Measurements from ENCODE around the gene ATP13A5. TPM values are rescaled to one million over a fixed set of nuclear protein-coding genes. Genes with fewer than 3 reads are reported as not detected.

The ATP13A5 gene, protein sequence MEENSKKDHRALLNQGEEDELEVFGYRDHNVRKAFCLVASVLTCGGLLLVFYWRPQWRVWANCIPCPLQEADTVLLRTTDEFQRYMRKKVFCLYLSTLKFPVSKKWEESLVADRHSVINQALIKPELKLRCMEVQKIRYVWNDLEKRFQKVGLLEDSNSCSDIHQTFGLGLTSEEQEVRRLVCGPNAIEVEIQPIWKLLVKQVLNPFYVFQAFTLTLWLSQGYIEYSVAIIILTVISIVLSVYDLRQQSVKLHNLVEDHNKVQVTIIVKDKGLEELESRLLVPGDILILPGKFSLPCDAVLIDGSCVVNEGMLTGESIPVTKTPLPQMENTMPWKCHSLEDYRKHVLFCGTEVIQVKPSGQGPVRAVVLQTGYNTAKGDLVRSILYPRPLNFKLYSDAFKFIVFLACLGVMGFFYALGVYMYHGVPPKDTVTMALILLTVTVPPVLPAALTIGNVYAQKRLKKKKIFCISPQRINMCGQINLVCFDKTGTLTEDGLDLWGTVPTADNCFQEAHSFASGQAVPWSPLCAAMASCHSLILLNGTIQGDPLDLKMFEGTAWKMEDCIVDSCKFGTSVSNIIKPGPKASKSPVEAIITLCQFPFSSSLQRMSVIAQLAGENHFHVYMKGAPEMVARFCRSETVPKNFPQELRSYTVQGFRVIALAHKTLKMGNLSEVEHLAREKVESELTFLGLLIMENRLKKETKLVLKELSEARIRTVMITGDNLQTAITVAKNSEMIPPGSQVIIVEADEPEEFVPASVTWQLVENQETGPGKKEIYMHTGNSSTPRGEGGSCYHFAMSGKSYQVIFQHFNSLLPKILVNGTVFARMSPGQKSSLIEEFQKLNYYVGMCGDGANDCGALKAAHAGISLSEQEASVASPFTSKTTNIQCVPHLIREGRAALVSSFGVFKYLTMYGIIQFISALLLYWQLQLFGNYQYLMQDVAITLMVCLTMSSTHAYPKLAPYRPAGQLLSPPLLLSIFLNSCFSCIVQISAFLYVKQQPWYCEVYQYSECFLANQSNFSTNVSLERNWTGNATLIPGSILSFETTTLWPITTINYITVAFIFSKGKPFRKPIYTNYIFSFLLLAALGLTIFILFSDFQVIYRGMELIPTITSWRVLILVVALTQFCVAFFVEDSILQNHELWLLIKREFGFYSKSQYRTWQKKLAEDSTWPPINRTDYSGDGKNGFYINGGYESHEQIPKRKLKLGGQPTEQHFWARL
- not detected in 2 replicates for total RNA-seq

DNA sequence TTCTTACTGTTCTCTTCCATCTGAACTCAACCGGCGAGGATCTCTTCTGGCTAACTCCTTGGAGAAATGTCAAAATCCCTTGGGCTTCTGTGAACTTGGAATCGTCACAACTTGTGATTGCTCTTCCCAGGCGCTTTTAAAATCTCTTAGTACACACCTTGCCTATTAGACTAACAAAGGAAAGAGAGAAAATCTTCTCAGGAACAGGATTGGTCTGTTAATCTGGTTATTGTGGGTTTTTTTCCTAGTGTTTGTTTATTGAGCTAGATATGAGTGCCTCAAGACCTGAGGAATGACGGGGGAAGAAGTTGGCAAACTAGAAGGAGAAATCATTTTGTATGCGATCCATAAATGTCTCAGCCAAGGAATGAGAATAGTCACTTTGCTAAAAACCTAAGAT lies at the start of gene ATP13A5:
ATP13A5 (minus strand) TSS at position 48 of the 400 bp plus-strand sequence; CDS start at position 20, 28 bp downstream.
- no peak for DNase-seq (ENCODE audit: low read depth in 2 of 2)

DNA sequence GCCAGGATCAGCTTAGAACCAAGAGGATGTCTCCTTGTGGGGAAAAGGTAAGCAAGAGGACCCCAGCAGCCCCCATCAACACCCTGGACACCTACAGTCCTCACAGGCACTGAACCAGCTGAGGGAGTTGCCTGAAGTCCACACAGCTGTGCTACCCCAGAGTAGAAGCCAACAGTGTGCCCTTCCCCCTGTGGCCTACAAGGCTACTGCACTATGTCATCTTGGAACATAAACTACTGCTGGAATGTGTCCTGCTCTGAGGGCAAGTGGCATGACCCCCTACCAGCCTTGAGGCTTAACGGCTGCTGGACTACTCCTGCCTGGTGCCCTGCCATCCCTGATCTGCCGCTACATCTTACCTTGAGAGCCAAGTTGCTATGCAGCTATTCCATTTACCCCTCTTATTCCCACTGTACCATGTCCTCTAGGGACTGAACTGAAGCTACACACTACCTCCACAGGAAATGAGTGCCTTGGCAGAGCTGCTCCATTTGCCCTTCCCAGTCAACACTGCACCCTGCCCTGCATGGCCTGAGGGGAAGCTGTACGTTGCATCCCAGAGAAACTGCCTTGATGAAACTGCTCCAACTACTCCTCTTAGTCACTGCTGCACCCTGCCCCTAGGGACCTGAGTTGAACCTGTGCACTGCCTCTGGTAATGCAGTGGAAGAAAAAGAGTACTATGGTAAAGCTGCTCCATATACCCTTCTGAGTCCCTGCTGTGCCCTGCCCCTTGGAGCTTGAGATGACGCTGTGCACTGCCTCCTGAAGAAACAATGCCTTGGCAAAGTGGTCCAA lies 40.2 kb upstream of the ATP13A5 start:
- no peak for DNase-seq (ENCODE audit: low read depth in 2 of 2)

- DNase-seq (ENCODE audit: low read depth in 2 of 2): no peak
Measured at GRCh38 chr3:193416629-193417028, 38.1 kb upstream of the ATP13A5 start.

- DNase-seq (ENCODE audit: low read depth in 2 of 2): no peak
Measured at GRCh38 chr3:193407688-193408087, 29.1 kb upstream of the ATP13A5 start.

DNA sequence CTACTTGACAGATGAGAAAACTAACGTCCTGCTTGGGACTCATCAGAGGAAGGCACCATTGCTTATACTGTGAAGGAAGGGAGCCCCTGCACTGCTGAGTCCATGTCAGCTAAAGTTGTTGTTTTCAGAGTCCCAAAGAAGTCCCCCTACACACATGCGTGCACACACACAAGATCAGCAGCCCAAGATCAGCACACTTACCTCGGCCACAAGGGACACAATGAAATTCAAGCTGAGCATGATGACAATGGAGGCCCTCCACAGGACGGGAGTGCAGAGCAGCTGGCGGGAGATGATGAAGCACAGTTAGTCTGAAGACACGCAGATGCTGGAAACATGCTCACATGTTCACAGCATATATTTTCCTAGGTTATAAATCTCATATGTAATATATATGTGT lies 28.6 kb upstream of the ATP13A5 start:
- DNase-seq (ENCODE audit: low read depth in 2 of 2): no peak

DNA sequence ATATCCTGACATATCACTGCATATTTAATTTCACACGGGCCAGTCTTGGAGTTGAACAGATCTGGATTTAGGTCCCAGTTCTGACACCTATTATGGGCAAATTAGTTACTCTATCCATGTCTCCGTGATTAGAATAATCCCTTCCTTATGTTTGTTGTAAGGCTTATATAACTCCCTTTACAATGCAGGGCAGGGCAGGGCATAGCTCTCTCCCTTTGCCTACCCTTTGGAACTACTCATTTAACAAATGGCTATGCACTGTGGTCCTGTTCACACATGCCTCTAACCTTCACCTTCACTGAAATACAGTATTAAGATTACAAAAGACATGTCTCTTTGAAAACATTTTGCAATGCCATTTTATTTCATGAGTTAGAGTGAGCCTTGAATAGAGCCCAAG lies 24.8 kb upstream of the ATP13A5 start:
- no peak for DNase-seq (ENCODE audit: low read depth in 2 of 2)

DNA sequence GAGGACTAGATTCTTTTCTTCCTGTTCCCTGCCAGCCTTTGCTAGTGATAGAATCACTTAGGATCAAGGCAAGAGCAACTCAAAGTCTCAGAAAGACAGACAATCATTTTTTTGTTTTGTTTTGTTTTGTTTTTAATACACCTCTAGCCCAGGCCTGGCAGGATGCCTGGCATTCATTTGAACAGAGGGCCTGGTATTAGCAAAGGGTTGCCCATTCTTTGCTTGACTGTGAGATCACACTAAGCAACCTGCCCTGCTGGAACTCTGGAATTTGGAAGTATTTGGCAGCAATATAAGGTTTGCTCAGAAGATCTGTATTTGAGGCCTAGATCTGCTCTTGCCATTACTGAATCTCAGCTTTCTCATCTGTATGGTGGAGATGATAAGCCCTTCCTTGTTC lies 21.8 kb upstream of the ATP13A5 start:
- DNase-seq (ENCODE audit: low read depth in 2 of 2): no peak

DNA sequence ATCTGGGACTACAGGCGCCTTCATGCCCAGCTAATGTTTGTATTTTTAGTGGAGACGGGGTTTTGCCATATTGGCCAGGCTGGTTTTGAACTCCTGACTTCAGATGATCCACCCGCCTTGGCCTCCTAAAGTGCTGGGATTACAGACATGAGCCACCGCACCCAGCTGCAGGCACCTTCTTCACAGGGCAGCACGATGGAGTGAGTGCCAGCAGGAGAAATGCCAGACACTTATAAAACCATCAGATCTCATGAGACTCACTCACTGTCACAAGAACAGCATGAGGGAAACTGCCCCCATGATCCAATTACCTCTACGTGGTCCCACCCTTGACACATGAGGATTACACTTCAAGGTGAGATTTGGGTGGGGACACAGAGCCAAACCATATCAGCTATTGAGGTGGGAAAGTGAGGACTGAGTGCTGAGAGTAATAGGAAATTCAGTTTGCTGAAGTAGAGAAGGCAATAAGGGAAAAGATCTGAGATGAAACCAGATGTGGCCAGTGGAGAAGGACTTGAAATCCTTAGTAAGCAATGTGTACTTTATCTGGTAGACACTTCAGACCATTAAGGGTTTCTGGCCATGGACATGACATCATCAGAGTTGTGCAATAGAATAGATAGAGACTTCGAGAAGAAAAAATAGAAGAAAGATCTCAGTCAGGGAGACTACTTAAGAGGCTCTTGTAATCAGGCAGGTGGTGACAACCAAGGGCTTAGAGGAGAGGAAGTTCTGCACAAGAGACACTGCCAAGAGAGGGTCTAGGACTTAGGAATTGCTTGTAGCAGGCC lies 18.1 kb upstream of the ATP13A5 start:
- DNase-seq (ENCODE audit: low read depth in 2 of 2): no peak

DNA sequence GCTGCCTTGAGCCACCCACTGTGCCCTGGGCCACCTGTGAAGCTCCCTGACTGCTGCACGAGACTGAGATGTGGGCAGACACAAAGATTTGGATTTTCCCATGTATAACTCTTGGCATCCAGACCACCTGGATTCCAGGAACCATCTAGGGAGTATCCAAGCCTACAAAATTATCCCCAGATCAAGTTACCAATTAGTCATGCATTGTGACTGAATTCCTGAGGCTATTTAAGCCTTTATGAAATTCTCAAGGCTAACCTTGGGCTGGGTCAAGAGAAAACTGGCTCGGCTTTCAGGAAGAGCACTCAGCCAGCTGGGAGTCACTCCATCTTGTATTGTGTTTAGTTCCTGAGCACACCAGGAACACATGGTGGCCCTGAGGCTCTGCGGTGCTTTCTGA lies 13.3 kb upstream of the ATP13A5 start:
- DNase-seq (ENCODE audit: low read depth in 2 of 2): peak in 1 of 2 donors; percentile 3

GRCh38 chr3:193389335-193389734 lies 10.8 kb upstream of the ATP13A5 start:
- no peak for DNase-seq (ENCODE audit: low read depth in 2 of 2)

DNA sequence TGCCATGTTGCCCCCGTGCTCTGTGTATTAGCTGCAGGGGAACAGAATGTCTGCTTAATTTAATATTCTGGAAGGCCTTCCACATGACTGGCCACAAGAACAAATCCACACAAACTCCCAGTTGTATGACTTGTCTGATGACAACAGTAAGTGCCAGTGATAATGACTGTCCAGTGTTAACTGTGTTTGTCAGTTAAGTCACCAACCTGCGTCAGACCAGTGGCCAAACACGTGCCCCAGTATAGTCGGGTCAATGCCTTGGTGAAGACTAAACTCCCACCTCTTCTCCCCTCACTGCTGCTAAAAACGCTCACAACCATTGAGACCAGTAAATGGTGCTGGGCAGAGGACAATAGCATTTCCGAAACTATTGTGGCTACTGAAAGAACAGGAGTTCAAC lies 9.8 kb upstream of the ATP13A5 start:
- DNase-seq (ENCODE audit: low read depth in 2 of 2): no peak

DNA sequence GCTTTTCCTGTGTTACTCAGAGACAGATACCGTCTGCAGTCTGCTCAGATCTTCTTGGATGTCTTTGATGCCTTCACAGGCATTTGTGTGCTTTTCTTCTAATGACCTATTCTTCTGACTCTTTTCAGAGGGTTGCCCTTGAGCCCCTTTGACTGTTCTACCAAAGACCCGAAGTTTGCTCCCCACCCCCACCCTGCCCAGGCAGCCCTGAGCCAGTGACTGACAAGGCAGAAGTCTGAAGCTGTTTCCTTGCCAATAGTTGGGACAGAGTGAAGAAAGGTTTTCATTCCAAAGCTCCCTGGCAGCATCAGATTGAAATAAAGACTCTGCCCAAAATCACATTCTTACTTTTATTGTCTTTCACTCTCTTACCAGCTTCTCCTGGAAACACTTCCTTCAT lies 9.0 kb upstream of the ATP13A5 start:
- no peak for DNase-seq (ENCODE audit: low read depth in 2 of 2)

GRCh38 chr3:193377591-193377990 lies 962 bp downstream of the ATP13A5 start:
- DNase-seq (ENCODE audit: low read depth in 2 of 2): no peak

GRCh38 chr3:193375614-193376013 lies 2.9 kb downstream of the ATP13A5 start:
- no peak for DNase-seq (ENCODE audit: low read depth in 2 of 2)

DNA sequence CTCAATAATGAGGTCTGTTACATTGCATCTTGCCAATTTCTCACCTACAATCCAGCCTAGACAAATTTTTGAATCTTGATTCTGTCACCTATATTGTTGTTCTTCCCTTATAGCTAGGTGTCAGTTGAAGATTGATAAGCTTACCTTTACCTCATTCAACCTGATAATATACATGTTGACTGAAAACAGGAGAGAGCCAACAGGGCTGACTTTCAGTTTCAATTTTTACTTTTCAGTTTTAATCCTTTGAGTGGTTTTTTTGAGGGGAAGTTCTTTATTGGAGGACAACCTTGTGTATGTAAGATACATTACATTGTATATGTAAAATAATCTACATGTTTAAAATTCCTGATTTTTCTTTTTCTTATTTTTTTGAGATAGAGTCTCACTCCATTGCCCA lies 5.8 kb downstream of the ATP13A5 start:
- no peak for DNase-seq (ENCODE audit: low read depth in 2 of 2)

- DNase-seq (ENCODE audit: low read depth in 2 of 2): no peak
Measured at GRCh38 chr3:193367868-193368267, 10.7 kb downstream of the ATP13A5 start.

GRCh38 chr3:193357291-193357690 lies 21.3 kb downstream of the ATP13A5 start:
- no peak for DNase-seq (ENCODE audit: low read depth in 2 of 2)

GRCh38 chr3:193354423-193354822 lies 24.1 kb downstream of the ATP13A5 start:
- no peak for DNase-seq (ENCODE audit: low read depth in 2 of 2)

DNA sequence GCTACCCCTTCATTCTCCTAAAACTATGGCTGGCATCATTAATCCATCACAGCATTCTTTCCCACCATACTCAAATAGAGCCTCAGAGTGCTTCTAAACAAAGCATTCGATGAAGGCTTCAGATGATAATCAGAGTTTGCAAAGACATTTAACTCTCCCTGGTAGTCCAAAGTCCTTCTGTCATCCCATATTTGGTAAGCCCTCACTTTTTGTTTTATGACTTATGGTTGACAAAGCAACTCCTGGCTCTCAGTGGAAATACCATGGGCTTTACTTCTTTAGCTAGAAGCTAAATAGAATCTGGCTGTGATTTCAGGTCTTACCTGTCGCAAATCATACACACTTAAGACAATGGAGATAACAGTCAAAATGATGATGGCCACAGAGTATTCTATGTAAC lies 27.8 kb downstream of the ATP13A5 start:
- no peak for DNase-seq (ENCODE audit: low read depth in 2 of 2)

DNA sequence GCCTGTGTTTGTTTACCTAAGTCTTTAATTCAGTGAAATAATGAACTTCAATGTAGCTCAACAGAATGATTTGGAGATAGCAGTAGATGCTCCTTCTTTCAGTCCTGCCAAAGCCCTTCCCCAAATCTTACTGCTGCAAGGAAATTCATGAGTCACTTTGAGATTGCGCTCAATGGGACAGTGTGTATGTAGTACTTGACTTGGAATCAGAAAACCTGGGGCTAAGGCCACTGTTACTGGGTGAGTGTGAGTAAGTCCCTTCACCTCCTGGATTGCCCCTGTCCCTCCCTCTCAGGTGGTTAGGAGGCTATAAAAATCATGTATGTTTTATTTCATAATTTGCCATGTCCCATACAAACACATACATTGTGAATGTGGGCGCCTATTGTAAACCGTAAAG lies 29.9 kb downstream of the ATP13A5 start:
- DNase-seq (ENCODE audit: low read depth in 2 of 2): no peak
